Fibroblast of peridontal ligament (primary cell): ENCODE results near the gene PTPRG.
"Not testable (repeated sequence)": the region's sequence is repeated elsewhere in the genome, so short reads cannot be mapped to it uniquely, and the experiment has no call there.

Experiments used
- DNase-seq: peaks from one replicate; pipeline ENCODE4 v3.0.0-alpha.2; 2010; ENCODE audit errors: extremely low read depth

PTPRG gene

GRCh38 chr3:61724183-61724582, 162.8 kb downstream of the PTPRG start:
- no peak for DNase-seq

GRCh38 chr3:61724801-61725200, 163.4 kb downstream of the PTPRG start:
- DNase-seq, result no peak

- DNase-seq, result peak; percentile 44
Measured at GRCh38 chr3:61725851-61726333, 164.5 kb downstream of the PTPRG start.

- DNase-seq, result no peak
Measured at GRCh38 chr3:61727435-61727834, 166.1 kb downstream of the PTPRG start.

- DNase-seq, result no peak
Measured at GRCh38 chr3:61729038-61729634, 167.8 kb downstream of the PTPRG start.

- DNase-seq, result no peak
Measured at GRCh38 chr3:61730056-61730455, 168.7 kb downstream of the PTPRG start.

- no peak for DNase-seq
Measured at GRCh38 chr3:61730577-61731231, 169.3 kb downstream of the PTPRG start.

GRCh38 chr3:61733000-61733399, 171.6 kb downstream of the PTPRG start:
- no peak for DNase-seq

GRCh38 chr3:61733876-61734275, 172.5 kb downstream of the PTPRG start:
- no peak for DNase-seq

- DNase-seq, result no peak
Measured at GRCh38 chr3:61734749-61735686, 173.6 kb downstream of the PTPRG start.

- no peak for DNase-seq
Measured at GRCh38 chr3:61736506-61736905, 175.1 kb downstream of the PTPRG start.

GRCh38 chr3:61739640-61740039, 178.3 kb downstream of the PTPRG start:
- DNase-seq, result no peak

GRCh38 chr3:61740494-61740893, 179.1 kb downstream of the PTPRG start:
- DNase-seq, result no peak

- DNase-seq, result no peak
Measured at GRCh38 chr3:61741551-61741950, 180.2 kb downstream of the PTPRG start.

- no peak for DNase-seq
Measured at GRCh38 chr3:61742006-61742405, 180.6 kb downstream of the PTPRG start.

GRCh38 chr3:61743067-61743466, 181.7 kb downstream of the PTPRG start:
- no peak for DNase-seq

- no peak for DNase-seq
Measured at GRCh38 chr3:61743686-61744242, 182.4 kb downstream of the PTPRG start.

GRCh38 chr3:61748288-61748687, 186.9 kb downstream of the PTPRG start:
- no peak for DNase-seq

- no peak for DNase-seq
Measured at GRCh38 chr3:61750766-61751165, 189.4 kb downstream of the PTPRG start.

GRCh38 chr3:61758839-61759238, 197.5 kb downstream of the PTPRG start:
- no peak for DNase-seq

GRCh38 chr3:61760783-61761182, 199.4 kb downstream of the PTPRG start:
- DNase-seq, result not testable (repeated sequence)
